Uterus (tissue), 4 donors: ENCODE results near the gene SLC26A1. TPM values are rescaled to one million over a fixed set of nuclear protein-coding genes. Genes with fewer than 3 reads are reported as not detected.

ENCODE experiments used
- DNase-seq, 2 donors: peaks; one replicate each; pipeline ENCODE4 v3.0.0-alpha.2; 2019 to 2020
- H3K27ac ChIP-seq, 2 donors: fragments of 200-600 bp; sonication (generic); 1 replicate in 1 of 2; 2 replicates in 1 of 2; pipeline ENCODE4 v1.5.1; 2016 to 2018
- H3K27me3 ChIP-seq, 2 donors: fragments of 200-600 bp; sonication (generic); one replicate each; pipeline ENCODE4 v1.5.1; 2018 to 2019; ENCODE audit warnings: control low read depth in 1 of 2
- H3K36me3 ChIP-seq, 2 donors: fragments of 200-600 bp; sonication (generic); one replicate each; pipeline ENCODE4 v1.5.1; 2019; ENCODE audit warnings: control low read depth in 1 of 2
- H3K4me1 ChIP-seq, 2 donors: fragments of 200-600 bp; sonication (generic); one replicate each; pipeline ENCODE4 v1.5.1; 2018 to 2019; ENCODE audit warnings: control low read depth in 1 of 2
- H3K4me3 ChIP-seq, 2 donors: fragments of 200-600 bp; sonication (generic); 1 replicate in 1 of 2; 2 replicates in 1 of 2; pipeline ENCODE4 v1.5.1; 2018 to 2019; ENCODE audit warnings: mild to moderate bottlenecking in 1 of 2
- H3K9me3 ChIP-seq, 2 donors: fragments of 200-600 bp; sonication (generic); one replicate each; pipeline ENCODE4 v1.5.1; 2019; ENCODE audit warnings: control low read depth in 1 of 2
- CTCF ChIP-seq, 4 experiments: fragments of 200-600 bp in 2 of 4; fragments of 450-650 bp in 2 of 4; sonication (generic) in 2 of 4; IDR thresholded peaks; one replicate each; pipeline ENCODE4 v1.5.1; 2016 to 2019; ENCODE audit warnings: antibody characterized with exemption in 4 of 4, mild to moderate bottlenecking in 2 of 4, moderate library complexity in 1 of 4
- POLR2A ChIP-seq, 2 donors: fragments of 450-650 bp; IDR thresholded peaks; one replicate each; pipeline ENCODE4 v1.6.1; 2016; ENCODE audit warnings: antibody characterized with exemption in 2 of 2, mild to moderate bottlenecking in 1 of 2, moderate library complexity in 1 of 2
- intact Hi-C: fragments of 100-400 bp; cut with DNase I; formaldehyde crosslinking; loops from one replicate; pipeline ENCODE4 v1.15.1; 2023; ENCODE audit warnings: low total_unique reads
- total RNA-seq, 4 donors: library from RNA; depleted of rRNA in 3 of 4; stranded (reverse); fragments of >200 nt in 3 of 4; gene quantifications; one replicate each; pipeline versions ENCODE4 v1.1.0 to v1.2.4, GENCODE V29; 2014 to 2023
- donor health status: DM: yes; HTN: yes; CAD: no.

SLC26A1 gene
- total RNA-seq, 4 donors from 2014 or later, result 0.07 to 0.12 TPM; not detected in 2

- no peak overlapping the region for H3K27ac ChIP-seq
- intact Hi-C loops, result no loop called here
Measured at GRCh38 chr4:1019320-1019719, 26.1 kb upstream of the SLC26A1 start.

GRCh38 chr4:1018147-1019020, 25.2 kb upstream of the SLC26A1 start:
- DNase-seq, result no peak

More at GRCh38 chr4:1019320-1019719, 26.1 kb upstream of the SLC26A1 start:
- Histone ChIP-seq H3K9me3 (no peaks in the 10 kb centered on the region), H3K4me1 (no peaks in the 10 kb centered on the region), H3K27me3 (no peaks in the 10 kb centered on the region), H3K36me3 (no peaks in the 10 kb centered on the region), H3K4me3 (no peak overlapping the region)
- DNase-seq, result no peak
- TF ChIP-seq POLR2A (IDR thresholded peaks at IDR 0.05) (no peak), CTCF (IDR thresholded peaks at IDR 0.05) (no peak)

GRCh38 chr4:1017706-1018105, 24.5 kb upstream of the SLC26A1 start:
- TF ChIP-seq POLR2A (IDR thresholded peaks at IDR 0.05) (no peak), CTCF (IDR thresholded peaks at IDR 0.05) (no peak)
- no peaks in the 10 kb centered on the region for H3K27me3 ChIP-seq
- DNase-seq, result no peak
- H3K4me3 ChIP-seq, result no peak overlapping the region
- H3K36me3 ChIP-seq, result no peaks in the 10 kb centered on the region
- H3K4me1 ChIP-seq, result no peaks in the 10 kb centered on the region
- no peaks in the 10 kb centered on the region for H3K9me3 ChIP-seq
- intact Hi-C loops, result no loop called here
- H3K27ac ChIP-seq, result no peak overlapping the region

More at GRCh38 chr4:1018147-1019020, 25.2 kb upstream of the SLC26A1 start:
- Histone ChIP-seq H3K36me3 (no peaks in the 10 kb centered on the region), H3K27ac (no peak overlapping the region), H3K4me3 (no peak overlapping the region), H3K9me3 (no peaks in the 10 kb centered on the region), H3K27me3 (no peaks in the 10 kb centered on the region), H3K4me1 (no peaks in the 10 kb centered on the region)
- TF ChIP-seq POLR2A (IDR thresholded peaks at IDR 0.05) (no peak), CTCF (IDR thresholded peaks at IDR 0.05) (no peak)
- intact Hi-C loops, result no loop called here

GRCh38 chr4:1017211-1017610, 24.0 kb upstream of the SLC26A1 start:
- Histone ChIP-seq H3K27me3 (no peaks in the 10 kb centered on the region), H3K4me1 (peaks cover 0 to 4% of the 10 kb centered on the region in 2 donors), H3K36me3 (no peaks in the 10 kb centered on the region), H3K27ac (no peak overlapping the region), H3K9me3 (no peaks in the 10 kb centered on the region), H3K4me3 (no peak overlapping the region)
- no peak for DNase-seq
- TF ChIP-seq CTCF (IDR thresholded peaks at IDR 0.05) (no peak), POLR2A (IDR thresholded peaks at IDR 0.05) (no peak)
- intact Hi-C loops, result no loop called here

- no peak overlapping the region for H3K4me3 ChIP-seq
- H3K27me3 ChIP-seq, result no peaks in the 10 kb centered on the region
- H3K9me3 ChIP-seq, result no peaks in the 10 kb centered on the region
- no peak overlapping the region for H3K27ac ChIP-seq
- intact Hi-C loops, result no loop called here
- TF ChIP-seq POLR2A (IDR thresholded peaks at IDR 0.05) (no peak), CTCF (IDR thresholded peaks at IDR 0.05) (no peak)
- no peak for DNase-seq
- no peaks in the 10 kb centered on the region for H3K36me3 ChIP-seq
- peaks cover 0 to 12% of the 10 kb centered on the region in 2 donors for H3K4me1 ChIP-seq
Measured at GRCh38 chr4:1015746-1016145, 22.5 kb upstream of the SLC26A1 start.
